HG02943 (cell line): ENCODE results near the gene CCN2.
"Not testable (repeated sequence)": the region's sequence is repeated elsewhere in the genome, so short reads cannot be mapped to it uniquely, and the experiment has no call there.

Experiments used
- ATAC-seq: cut with Tn5 transposase; IDR thresholded peaks from one replicate; pipeline ENCODE4 v1.9.1; 2021; ENCODE audit warnings: mild to moderate bottlenecking, low read depth, moderate library complexity; ENCODE audit not compliant: unreplicated experiment

The CCN2 gene

DNA sequence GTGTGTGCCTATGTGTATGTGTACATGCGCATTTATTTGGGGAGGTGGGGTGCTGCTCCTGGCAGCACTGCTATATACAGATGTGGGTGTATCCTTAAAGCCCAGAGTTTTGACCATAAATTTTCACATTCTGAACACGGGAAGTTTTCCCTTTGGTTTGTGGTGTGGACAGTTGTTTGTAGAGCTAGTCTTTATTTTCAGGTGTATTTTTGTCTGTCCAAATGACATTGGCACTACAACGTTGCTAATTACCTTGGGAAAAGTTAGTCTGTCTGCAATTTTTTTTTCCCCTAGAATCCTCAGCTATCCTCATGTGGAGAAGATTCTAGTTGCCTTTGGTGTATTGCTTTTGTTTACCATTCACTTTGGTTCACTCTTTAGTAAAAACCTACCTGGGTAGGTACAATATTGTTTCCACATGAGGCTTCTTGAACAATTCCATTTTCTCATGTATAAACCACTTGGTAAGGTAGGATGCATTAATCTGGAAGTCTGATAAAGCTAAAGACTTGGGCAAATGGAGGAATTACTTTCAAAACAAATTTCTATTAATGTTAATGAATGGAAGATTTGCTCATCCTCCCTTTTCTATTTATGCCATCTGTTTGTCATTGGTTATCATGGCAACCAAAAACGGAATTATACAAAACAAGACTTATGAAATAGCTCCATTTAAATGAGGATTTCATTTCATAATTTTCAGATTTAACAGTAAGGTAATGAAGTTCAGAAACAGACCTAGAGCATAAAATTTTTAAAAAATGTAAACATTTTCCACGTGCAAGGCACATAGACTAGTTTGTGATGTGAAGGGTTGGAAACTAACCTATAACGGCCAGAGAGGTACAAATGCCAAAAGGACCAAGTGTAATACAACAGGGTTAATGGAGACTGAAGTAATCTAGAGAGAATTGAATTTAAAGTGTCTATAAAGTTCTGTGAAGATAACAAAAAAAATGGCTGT is 3.9 kb downstream of the CCN2 start:
- ATAC-seq = no peak

DNA sequence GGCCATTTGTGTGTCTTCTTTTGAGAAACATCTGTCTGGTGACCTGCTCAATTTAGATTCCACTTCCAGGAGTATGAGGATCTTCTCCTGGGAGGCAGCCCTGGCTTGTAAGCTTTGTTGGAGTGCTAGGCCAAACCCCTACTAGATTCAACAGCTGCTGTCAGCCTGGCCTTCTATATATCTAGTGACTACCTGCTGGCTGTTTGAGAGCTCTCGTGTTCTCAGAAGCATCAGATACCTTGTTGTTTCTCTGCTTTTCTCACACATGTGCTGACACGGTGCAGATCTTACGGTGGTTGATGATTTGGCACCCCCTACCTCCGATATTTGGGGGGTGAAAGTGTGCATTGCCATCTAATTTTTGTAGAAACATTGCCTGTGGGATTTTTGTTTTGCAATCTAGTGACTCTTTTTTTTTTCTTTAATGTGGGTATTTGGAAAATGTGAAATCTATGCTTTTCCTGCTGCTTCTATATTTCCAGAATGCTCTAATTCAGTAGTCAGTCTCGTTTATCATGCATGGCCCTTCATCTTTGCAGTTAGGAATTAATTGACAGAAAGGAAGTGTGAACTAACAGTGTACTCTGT is 4.7 kb downstream of the CCN2 start:
- no peak for ATAC-seq

DNA sequence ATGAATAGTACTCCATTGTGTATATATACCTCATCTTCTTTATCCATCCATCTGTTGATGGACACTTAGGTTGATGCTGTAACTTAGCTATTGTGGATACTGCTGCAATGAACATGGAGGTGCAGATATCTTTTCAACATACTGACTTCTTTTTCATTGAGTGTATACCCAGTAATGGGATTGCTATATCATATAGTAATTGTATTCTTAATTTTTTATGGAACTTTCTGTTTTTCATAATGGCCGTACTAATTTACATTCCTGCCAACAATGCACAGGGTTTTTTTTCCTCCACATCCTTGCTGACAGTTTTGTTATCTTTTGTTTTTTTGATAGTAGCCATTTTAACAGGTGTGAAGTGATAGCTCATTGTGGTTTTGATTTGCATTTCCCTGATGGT is 5.2 kb downstream of the CCN2 start:
- no peak for ATAC-seq

DNA sequence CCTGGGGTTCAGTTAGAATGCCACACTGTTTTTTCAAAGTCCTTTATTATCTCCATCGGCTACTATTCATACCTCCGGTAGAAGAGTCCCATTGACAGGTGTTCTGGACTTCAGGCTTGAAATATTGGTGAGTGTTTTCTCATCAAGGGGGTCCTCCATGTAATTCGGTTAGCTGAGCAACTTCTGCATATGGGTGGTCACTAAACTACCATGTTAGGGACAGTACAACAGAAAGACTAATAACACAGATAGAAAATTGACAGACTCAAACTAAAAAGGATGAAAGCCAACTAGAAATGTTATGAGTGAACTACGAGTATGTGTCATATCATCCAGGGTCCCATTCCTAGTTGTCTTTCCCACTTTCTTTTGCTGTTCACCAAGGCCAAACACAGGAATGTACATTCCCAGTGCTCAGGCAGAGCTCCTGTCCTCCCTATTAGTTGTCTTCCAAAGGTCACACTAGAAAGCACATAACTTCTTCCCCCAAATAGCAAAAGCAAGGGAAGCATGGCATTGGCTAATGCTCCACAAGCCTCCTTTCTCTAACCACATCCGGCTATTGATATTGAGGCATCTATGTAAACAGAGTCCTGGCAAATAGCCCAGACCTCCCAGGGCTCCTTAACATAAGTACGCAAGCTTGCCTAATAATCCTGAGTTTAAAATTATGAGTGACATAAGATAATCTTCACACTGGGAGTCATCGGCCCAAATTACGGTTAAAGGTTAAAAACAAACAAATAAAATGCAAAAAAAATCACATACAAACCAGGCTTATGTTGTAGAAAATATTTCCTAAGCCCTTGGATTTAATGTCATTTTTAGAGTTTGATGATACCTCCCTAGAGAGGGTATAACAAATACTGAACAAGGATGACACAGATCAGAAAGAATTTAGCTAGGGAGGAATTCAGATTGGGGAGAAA is 13.2 kb downstream of the CCN2 start:
- no peak for ATAC-seq

DNA sequence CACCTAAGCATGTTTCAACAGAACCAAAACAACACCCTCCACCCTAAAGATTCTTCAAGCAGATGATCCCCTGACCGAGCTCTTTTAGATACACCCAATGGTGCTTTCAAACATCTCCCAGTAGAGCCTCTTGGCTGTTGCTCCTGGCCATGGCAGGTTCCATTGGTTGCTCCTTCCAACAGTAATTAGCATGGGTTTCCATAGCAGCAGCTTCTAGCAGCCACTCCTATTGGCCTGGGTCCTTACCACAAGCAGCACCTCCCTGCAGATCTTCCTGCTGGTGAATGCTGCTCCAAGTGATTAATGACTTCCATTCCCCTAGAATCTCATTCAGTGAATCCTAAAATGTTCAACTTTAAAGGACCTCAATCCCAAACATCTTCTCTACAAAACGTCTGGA is 13.9 kb downstream of the CCN2 start:
- no peak for ATAC-seq

DNA sequence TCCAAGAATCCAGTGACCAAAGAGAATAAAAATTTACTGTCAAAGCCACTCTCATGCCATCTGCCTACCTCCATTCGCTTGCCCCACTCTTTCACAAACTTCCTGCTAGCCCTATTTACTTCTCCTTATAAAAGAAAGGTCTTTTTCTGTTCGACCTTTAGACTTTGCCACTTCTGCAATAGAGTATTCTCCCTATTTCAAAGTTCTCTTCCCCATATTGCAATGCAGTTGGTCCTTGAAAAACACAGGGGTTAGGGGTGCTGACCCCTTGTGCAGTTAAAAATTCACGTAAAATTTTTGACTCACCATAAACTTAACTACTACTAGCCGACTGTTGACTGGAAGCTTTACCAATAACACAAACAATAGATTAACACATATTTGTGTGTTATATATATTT is 15.0 kb downstream of the CCN2 start:
- ATAC-seq = no peak

DNA sequence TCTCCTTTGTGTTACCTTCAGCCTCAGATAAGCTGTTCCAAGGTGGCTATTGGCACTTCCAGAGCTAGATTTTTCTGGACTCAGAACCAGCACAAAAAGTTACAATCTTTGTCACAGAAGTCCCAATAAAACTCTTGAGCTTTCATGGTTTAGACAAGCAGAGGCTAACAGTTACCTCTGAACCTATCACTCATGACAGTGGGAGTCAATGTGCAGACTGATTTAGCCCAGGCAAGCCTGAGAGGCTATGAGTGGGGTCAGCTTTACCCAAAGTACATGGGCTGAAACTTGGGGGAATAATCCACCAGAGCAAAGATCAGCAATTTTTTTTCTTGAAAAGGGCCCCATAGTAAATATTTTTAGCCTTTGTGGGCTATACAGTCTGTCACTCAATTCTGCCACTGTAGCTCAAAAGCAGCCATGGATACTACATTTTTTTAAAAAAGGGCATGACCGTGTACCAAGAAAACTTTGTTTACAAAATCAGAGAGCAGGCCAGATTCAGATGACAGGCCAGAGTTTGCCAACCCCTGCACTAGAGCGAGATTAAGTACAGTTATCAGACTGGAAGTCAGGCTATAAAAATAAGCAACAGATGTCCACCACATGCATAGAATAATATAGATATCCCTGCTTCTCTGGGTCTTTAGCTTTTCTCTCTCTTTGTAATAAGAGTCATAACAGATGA is 20.0 kb downstream of the CCN2 start:
- no peak for ATAC-seq

DNA sequence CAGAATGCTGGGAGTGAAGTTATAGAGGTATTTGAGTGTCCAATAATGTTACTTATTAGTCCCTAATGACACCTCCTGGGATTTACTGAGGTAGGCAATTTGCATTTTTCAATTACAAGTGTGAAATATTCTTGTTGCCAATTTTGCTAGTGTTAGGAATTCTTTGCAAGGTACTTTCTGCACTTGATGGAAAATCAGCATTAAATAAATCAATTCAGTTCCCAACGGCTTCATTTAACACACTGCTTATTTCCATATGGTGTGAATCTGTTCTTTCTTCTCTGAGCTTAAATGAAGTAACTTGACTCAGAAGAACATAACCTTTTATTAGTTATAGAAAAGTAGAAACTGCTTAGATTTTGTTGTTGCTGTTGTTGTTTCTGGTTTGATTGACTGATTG is 21.2 kb downstream of the CCN2 start:
- ATAC-seq = no peak

DNA sequence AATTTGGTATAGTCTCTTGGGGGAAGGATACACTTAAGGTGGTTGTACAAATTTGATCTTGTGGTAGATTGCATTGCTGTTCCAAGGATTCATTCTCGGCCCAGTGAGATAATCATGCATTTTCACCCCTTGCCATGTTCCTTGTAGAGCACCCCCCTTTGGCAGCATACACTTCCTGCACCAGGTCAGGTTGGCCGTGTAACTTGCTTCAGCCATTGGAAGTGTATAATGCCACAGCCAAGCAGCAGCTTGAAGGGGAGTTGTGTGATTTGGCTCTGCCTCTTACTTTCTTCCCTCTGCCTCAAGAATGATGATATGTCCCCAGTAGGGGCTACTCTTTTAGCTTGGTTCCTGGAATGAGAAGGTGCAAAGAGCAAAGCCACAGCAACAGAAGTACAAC is 21.9 kb downstream of the CCN2 start:
- ATAC-seq = no peak

DNA sequence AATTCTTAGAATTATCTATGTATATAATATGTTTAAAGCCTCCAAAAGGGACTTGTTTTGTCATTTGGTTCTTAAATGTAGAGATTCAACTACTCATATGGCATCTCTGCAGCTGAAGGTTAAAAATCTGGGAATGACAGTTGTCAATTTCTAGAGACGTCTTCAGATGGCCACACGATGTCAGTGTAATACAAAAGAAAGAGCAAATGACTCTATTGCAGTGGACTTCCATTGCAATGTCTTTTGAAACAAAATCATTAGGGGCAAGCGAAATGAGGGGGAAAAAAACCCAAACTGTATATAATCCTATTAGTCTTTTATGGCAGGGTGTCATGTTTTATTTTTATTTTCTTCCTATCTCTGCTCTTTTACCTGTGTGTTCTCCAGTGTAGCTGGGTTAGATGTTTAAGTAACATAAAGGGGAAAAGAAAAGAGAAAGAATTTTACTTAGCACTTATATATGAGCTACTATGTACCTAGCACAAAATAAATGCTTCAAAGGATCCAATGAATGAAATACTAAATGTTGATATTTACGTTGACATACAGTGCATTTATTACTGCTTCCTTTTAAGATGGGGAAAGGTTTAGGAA is 26.2 kb downstream of the CCN2 start:
- ATAC-seq = no peak

DNA sequence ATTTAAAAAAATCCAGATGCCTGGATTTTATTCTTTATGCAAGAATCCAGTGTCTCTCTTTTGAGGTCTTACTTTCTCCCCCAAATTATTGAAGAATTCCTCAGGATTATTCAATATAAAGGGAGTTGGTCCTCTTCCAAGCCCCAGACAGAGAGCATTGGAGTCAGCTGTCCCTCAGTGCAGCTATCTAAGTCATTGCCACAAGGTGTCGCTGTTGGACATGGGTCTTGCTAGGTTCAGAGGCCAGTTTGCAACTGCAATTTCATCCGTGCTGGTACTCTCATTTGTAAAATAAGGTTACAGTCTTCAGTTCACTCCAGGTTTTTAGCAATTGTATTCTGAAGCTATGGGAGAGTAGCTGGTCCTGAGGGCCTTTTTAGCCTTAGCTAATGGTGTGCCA is 27.8 kb downstream of the CCN2 start:
- no peak for ATAC-seq

DNA sequence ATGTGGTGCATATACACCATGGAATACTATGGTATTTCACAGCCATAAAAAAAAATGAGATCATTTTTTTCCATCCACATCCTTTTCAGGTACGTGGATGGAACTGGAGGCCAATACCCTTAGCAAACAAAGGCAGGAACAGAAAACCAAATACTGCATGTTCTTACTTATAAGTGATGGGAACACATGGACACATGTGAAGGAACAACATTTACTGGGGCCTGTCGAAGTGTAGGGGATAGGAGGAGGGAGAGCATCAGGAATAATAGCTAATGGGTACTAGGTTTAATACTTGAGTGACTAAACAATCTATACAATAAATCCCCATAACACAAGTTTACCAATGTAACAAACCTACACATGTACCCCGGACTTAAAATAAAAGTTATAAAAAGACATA is 30.5 kb downstream of the CCN2 start:
- no peak for ATAC-seq

DNA sequence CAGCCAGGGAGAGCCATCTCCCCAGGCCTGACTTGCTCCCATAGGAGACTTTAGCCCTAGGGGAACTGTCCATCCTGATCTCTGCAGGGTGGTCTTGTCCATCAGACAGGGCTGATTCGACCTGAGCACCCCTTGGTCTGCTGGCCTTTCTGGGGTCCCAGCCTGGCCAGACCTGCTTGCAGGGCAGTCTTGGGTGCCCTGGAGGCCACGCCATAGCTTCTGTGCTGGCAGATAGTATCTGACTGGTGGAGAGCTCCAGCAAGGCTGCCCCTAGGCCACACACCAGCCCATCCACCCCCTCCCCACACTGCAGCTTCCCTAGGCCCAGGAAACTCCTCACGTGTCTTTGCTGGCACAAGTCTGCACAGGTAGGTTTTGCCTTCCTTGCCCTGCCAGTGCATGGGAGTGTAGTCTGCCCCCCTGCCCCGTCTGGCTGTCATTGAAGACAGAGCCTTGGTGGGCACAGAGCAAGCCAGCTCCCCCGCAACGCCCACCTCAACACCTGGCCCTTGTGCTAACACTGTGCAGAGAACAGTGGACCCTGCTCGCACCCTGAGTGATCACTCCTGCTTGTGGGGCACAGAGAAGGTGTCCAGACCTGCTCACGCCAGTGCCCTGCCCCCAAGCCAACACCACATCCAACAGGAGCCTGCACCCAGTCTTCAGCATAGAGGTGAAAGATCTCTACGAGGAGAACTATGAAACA is 32.4 kb downstream of the CCN2 start:
- ATAC-seq = no peak

DNA sequence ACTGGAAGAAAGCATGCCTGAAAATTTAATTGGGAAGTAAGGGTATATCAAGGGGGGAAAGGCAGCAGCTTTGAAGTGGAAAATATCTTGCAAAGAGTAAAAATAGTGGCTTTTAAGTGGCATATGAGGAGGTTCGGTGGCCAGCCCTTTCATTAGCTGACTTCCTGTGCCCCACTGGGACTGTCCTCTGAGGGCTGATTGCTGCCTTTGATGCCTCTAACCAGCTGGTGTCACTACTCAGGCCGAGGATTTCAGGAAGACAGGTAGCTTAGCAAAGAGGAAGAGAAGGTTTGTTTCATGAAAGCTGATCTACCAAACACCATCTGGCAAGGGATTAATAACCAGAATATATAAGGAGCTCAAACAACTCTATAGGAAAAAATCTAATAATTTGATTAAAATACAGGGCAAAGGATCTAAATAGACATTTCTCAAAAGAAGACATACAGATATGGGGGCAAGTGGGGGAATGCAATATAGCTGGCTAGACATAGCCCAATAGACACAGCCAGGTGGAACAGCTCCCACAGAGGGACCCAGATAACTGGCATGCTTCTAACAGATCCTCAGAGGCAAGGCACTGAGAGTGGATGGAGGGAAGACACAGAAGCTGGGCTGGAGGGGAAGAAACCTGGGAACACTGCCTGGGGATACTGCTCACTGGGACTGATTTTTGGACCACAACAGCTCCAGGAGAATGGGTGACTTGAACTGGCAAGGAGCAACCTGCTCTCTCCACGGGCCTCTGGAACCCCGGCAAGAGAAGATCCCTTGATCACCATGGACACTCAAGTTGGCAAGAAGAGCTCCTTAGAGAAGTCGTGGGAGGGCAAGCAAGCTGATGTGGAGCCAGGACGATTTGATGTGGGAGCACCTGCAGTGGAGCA is 33.2 kb downstream of the CCN2 start:
- no peak for ATAC-seq

DNA sequence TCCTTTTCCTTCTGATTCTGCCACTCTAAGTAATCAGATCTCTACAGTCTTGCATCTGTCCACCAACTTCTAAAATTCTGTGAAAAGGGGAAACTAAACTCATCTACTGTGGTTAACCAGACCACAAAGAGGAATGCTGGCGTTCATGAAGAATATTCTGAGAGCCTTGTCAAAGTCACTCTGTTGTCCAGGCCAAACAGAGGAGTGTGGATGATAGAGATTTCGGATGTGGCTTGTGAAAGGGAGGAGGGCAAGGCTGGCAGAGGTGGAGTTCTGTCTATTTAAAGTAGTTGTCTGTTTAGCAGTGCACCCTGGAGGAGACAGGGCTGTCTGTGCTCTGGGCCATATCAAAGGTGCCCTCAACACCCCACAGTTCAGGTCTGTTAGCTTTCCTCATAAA is 33.9 kb downstream of the CCN2 start:
- ATAC-seq = no peak

DNA sequence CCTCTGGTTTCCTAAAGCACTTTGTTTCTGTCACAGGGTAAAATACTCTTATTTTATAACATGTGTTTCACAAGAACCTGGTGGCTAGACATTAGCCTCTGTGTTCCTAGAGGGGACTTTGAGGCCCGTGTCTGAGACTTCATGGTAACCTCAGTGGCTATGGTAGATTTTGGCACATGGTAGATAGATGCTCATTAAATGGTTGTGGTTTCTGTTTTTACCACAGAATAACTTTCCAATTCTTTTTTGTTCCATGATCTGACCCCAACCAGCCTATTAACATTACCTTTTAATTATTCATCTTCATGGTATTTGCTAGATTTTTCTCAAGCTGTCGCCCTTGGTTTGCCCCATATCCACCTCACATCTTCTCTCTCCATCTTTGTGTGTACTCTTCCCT is 34.3 kb downstream of the CCN2 start:
- ATAC-seq = no peak

DNA sequence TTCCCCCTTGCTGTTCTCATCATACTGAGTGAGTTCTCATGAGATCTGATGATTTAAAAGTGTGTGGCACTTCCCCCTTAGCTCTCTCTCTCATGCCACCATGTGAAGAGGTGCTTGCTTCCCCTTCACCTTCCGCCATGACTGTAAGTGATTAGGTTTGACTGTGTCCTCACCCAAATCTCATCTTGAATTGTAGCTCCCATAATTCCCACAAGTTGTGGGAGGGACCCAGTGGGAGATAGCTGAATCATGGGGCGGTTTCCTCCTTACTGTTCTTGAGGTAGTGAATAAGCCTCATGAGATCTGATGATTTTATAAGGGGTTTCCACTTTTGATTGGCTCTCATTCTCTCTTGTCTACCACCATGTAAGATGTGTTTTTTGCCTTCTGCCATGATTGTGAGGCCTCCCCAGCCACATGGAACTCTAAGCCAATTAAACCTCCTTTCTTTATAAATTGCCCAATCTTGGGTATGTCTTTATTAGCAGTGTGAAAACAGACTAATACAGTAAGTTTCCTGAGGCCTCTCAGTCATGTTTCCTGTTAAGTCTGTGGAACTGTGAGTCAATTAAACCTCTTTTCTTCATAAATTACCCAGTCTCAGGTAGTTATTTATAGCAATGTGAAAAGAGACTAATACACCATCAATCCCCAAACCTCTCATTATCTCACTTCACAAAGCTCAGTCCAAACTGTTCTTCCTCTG is 34.9 kb downstream of the CCN2 start:
- ATAC-seq = not testable (repeated sequence)
